ACC112 (cell line): ENCODE results near the gene C1orf226.
"Not testable (repeated sequence)": the region's sequence is repeated elsewhere in the genome, so short reads cannot be mapped to it uniquely, and the experiment has no call there.

Experiments
- H2AFZ ChIP-seq: fragments of 200-600 bp; sonication (generic); one replicate; pipeline ENCODE4 v1.6.0; 2017; ENCODE audit warnings: antibody characterized with exemption, low read length; ENCODE audit not compliant: unreplicated experiment
- H3K27ac ChIP-seq: fragments of 200-600 bp; sonication (generic); 2 replicates; pipeline ENCODE4 v1.5.1; 2014; ENCODE audit warnings: low read depth, mild to moderate bottlenecking, antibody characterized with exemption, low read length, moderate library complexity
- H3K27me3 ChIP-seq: fragments of 200-600 bp; sonication (generic); 2 replicates; pipeline ENCODE4 v1.6.1; 2014; ENCODE audit warnings: mild to moderate bottlenecking, antibody characterized with exemption, low read length, moderate library complexity, mixed read lengths; ENCODE audit not compliant: insufficient read depth
- H3K36me3 ChIP-seq: fragments of 200-600 bp; sonication (generic); 2 replicates; pipeline ENCODE4 v1.6.1; 2016; ENCODE audit warnings: mild to moderate bottlenecking, antibody characterized with exemption, low read length, moderate library complexity, mixed read lengths; ENCODE audit not compliant: insufficient read depth
- H3K4me1 ChIP-seq: fragments of 200-600 bp; sonication (generic); one replicate; pipeline ENCODE4 v1.6.1; 2016; ENCODE audit warnings: low read length, mixed read lengths; ENCODE audit not compliant: insufficient read depth, unreplicated experiment, control insufficient read depth
- H3K4me3 ChIP-seq: fragments of 200-600 bp; sonication (generic); 2 replicates; pipeline ENCODE4 v1.5.1; 2014; ENCODE audit warnings: mild to moderate bottlenecking, low read depth, low read length
- H3K79me2 ChIP-seq: fragments of 200-600 bp; sonication (generic); one replicate; pipeline ENCODE4 v1.6.0; 2016; ENCODE audit warnings: low read length; ENCODE audit not compliant: control insufficient read depth, unreplicated experiment, insufficient read depth

The C1orf226 gene

DNA sequence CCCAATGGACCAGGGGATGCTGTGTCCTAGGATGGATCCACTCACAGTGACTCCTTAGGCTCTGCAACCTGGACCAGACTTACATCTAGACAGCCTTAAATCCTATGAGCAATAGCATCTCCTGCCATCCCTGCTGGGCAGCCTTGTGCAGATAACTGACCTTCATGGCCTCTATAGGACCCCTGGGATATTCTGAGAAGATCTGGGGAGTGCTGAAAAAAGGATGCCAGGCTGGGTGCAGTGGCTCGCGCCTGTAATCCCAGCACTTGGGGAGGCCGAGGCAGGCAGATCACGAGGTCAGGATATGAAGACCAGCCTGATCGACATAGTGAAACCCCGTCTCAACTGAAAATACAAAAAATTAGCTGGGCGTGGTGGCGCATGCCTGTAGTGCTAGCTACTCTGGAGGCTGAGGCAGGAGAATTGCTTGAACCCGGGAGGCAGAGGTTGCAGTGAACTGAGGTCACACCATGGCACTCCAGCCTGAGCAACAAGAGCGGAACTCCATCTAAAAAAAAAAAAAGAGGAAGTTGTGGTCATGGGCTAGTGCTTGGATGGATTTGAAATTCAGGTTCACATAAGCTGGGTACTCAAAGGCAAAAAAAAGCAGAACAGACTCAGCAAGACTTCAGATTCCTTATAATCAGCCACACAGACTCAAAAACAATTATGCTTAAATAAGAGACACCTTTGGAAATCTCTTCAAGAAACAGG, 41.3 kb downstream of the C1orf226 start:
- no peak overlapping the region for H2AFZ ChIP-seq
- no peaks in the 10 kb centered on the region for H3K27me3 ChIP-seq
- no peak overlapping the region for H3K4me3 ChIP-seq
- no peaks in the 10 kb centered on the region for H3K36me3 ChIP-seq
- no peak overlapping the region for H3K27ac ChIP-seq
- H3K79me2 ChIP-seq, result no peaks in the 10 kb centered on the region
- no peaks in the 10 kb centered on the region for H3K4me1 ChIP-seq

DNA sequence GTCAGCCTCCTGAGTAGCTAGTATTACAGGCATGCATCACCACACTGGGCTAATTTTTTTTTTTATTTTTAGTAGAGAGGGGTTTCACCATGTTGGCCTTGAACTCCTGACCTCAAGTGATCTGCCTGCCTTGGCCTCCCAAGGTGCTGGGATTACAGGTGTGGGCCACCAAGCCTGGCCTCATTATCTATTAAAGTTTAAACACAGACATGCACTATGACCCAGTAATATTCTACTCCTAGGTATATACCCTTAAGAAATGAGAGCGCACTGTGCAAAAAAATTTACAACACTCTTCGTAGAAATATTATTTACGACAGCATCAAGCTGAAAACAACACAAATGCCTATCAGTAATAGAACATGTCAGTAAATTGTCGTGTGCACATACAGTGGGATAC, 49.1 kb downstream of the C1orf226 start:
- H3K4me1 ChIP-seq, result no peaks in the 10 kb centered on the region
- no peak overlapping the region for H2AFZ ChIP-seq
- no peak overlapping the region for H3K27ac ChIP-seq
- H3K79me2 ChIP-seq, result no peaks in the 10 kb centered on the region
- no peaks in the 10 kb centered on the region for H3K27me3 ChIP-seq
- H3K36me3 ChIP-seq, result no peaks in the 10 kb centered on the region
- H3K4me3 ChIP-seq, result no peak overlapping the region

DNA sequence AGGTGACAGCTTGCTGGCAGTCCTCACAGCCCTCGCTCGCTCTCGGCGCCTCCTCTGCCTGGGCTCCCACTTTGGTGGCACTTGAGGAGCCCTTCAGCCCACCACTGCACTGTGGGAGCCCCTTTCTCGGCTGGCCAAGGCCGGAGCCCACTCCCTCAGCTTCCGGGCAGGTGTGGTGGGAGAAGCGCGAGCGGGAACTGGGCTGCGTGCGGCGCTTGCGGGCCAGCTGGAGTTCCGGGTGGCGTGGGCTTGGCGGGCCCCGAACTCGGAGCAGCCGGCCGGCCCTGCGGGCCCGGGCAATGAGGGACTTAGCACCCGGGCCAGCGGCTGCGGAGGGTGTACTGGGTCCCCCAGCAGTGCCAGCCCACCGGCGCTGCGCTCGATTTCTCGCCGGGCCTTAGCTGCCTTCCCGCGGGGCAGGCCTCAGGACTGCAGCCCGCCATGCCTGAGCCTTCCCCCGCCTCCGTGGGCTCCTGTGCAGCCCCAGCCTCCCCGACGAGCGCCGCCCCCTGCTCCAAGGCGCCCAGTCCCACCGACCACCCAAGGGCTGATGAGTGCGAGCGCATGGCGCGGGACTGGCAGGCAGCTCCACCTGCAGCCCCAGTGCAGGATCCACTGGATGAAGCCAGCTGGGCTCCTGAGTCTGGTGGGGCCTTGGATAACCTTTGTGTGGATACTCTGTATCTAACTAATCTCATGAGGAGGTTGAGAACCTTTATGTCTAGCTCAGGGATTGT, 51.6 kb downstream of the C1orf226 start:
- H3K79me2 ChIP-seq, H3K4me3 ChIP-seq, H3K27me3 ChIP-seq, H3K36me3 ChIP-seq, H3K4me1 ChIP-seq, H3K27ac ChIP-seq, H2AFZ ChIP-seq: not testable (repeated sequence)
